Right lobe of liver (tissue), 4 donors: ENCODE results near the gene PLPPR4.

Experiments
- CTCF ChIP-seq, 4 donors: fragments of 200-600 bp in 3 of 4; fragments of 450-650 bp in 1 of 4; IDR thresholded peaks; one replicate each; pipeline versions ENCODE4 v1.5.1 to v1.8.0; 2016 to 2022; ENCODE audit warnings: antibody characterized with exemption in 4 of 4, mild to moderate bottlenecking in 2 of 4
- POLR2A ChIP-seq: fragments of 450-650 bp; IDR thresholded peaks from one replicate; pipeline ENCODE4 v1.6.1; 2017; ENCODE audit warnings: antibody characterized with exemption, mild to moderate bottlenecking
- donor health status: DM: no; HTN: no; CAD: no.
- donor health status: DM: no; HTN: no; CAD: no.
- donor health status: DM: no; HTN: yes; CAD: no.

DNA sequence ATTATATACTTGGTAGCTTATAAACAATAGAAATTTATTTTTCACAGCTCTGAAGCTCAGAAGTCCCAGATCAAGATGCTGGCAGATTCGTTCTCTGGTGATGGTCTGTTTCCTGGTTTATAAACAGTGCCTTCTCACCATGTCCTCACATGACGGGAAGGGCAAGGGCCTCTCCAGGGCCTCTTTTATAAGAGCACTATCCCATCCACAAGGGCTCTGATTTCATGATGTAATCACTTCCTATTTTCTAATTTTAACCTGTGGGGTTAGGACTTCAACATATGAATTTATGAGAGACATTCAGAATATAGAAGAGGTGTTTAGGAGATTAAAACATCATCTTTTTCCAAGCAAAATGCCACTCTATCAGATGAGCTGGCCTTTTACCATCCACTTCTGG is 32.1 kb upstream of the PLPPR4 start:
- TF ChIP-seq CTCF (IDR thresholded peaks at IDR 0.05) (no peak), POLR2A (no peak)
